ENCODE measurements around the gene ASPSCR1.

Gene ASPSCR1

GRCh38 chr17:82008941-82009405 lies 31.5 kb downstream of the ASPSCR1 start:
- H3K27ac ChIP-seq, result no peak overlapping the region
- TF ChIP-seq CTCF (conservative IDR thresholded peaks at IDR 0.05), result no peak

- no peak for TF ChIP-seq CTCF (conservative IDR thresholded peaks at IDR 0.05)
- H3K27ac ChIP-seq, result no peak overlapping the region
Measured at GRCh38 chr17:82009413-82009812, 32.0 kb downstream of the ASPSCR1 start.

GRCh38 chr17:82010575-82011525 lies 33.4 kb downstream of the ASPSCR1 start:
- no peak for TF ChIP-seq CTCF (conservative IDR thresholded peaks at IDR 0.05)
- H3K27ac ChIP-seq, result no peak overlapping the region

GRCh38 chr17:82011617-82012187 lies 34.3 kb downstream of the ASPSCR1 start:
- no peak for TF ChIP-seq CTCF (conservative IDR thresholded peaks at IDR 0.05)
- no peak overlapping the region for H3K27ac ChIP-seq

- H3K27ac ChIP-seq, result no peak overlapping the region
- TF ChIP-seq CTCF (conservative IDR thresholded peaks at IDR 0.05), result no peak
Measured at GRCh38 chr17:82012261-82012639, 34.8 kb downstream of the ASPSCR1 start.

GRCh38 chr17:82012640-82013295 lies 35.3 kb downstream of the ASPSCR1 start:
- no peak for TF ChIP-seq CTCF (conservative IDR thresholded peaks at IDR 0.05)
- no peak overlapping the region for H3K27ac ChIP-seq

- no peak for TF ChIP-seq CTCF (conservative IDR thresholded peaks at IDR 0.05)
- no peak overlapping the region for H3K27ac ChIP-seq
Measured at GRCh38 chr17:82013341-82013740, 35.9 kb downstream of the ASPSCR1 start.
